ENCODE measurements around the gene CRIP3.

DNA sequence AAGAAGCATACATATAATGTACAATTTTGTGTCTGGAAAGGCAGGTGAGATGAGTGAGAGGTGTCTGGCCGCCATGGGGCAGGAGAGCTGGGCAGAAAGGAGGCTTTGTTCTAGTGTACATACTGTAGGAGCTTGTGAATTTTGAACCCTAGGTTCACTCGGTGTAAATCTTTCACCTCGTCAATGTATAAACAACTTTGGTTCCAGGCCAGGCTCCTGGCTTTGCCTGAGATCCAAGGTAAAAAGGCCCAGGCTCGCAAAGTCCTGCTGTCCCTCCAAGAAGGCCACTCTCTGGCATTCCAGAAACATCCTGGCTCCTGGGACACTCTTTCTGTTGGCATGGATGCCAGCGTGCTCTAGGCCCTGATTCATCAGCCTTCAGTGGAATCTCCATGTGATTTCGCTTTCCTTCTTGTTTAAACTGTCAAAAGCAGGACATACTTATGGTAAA is 17.7 kb downstream of the CRIP3 start:
- TF ChIP-seq, protein P1, sequence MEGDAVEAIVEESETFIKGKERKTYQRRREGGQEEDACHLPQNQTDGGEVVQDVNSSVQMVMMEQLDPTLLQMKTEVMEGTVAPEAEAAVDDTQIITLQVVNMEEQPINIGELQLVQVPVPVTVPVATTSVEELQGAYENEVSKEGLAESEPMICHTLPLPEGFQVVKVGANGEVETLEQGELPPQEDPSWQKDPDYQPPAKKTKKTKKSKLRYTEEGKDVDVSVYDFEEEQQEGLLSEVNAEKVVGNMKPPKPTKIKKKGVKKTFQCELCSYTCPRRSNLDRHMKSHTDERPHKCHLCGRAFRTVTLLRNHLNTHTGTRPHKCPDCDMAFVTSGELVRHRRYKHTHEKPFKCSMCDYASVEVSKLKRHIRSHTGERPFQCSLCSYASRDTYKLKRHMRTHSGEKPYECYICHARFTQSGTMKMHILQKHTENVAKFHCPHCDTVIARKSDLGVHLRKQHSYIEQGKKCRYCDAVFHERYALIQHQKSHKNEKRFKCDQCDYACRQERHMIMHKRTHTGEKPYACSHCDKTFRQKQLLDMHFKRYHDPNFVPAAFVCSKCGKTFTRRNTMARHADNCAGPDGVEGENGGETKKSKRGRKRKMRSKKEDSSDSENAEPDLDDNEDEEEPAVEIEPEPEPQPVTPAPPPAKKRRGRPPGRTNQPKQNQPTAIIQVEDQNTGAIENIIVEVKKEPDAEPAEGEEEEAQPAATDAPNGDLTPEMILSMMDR (conservative IDR thresholded peaks at IDR 0.05): no peak
- TF ChIP-seq EZH2 (IDR thresholded peaks at IDR 0.05; ENCODE audit: low read depth): no peak

All from PC-9 (cell line).